ENCODE results near the gene CACNG1. TPM values are rescaled to one million over a fixed set of nuclear protein-coding genes. Genes with fewer than 3 reads are reported as not detected.
A peak's percentile ranks its signal among the peaks of the same experiment; 100 is the strongest.

CACNG1 gene
- polyA plus RNA-seq, 4 donors = 0.66 TPM; not detected in 3

- Histone ChIP-seq H3K27me3 (ENCODE audit: control insufficient read depth in 3 of 3, insufficient read depth in 3 of 3, low read length in 3 of 3) (no peaks in the 10 kb centered on the region), H3K4me3 (ENCODE audit: low read depth in 1 of 3, low read length in 3 of 3) (no peak overlapping the region), H3K9me3 (ENCODE audit: control insufficient read depth in 2 of 2, insufficient read depth in 1 of 2, low read depth in 1 of 2, low read length in 1 of 2) (peaks cover 0 to 15% of the 10 kb centered on the region in 2 donors), H3K4me1 (ENCODE audit: control insufficient read depth in 3 of 3, insufficient read depth in 2 of 3, low read depth in 1 of 3, low read length in 2 of 3) (peaks cover 0 to 2% (median 0%) of the 10 kb centered on the region in 3 donors), H3K36me3 (ENCODE audit: control insufficient read depth in 3 of 3, insufficient read depth in 2 of 3, low read depth in 1 of 3, low read length in 3 of 3) (peaks cover 0 to 2% (median 0%) of the 10 kb centered on the region in 3 donors), H3K27ac (ENCODE audit: low read depth in 1 of 3, low read length in 2 of 3) (no peak overlapping the region)
- DNase-seq (no peak), FAIRE-seq (no peak)
- 67 to 81% (median 80%) methylated on average over 4 of the region's 4 CpGs for WGBS, 3 donors
Measured at GRCh38 chr17:67051155-67051538, 6.8 kb downstream of the CACNG1 start.

DNA sequence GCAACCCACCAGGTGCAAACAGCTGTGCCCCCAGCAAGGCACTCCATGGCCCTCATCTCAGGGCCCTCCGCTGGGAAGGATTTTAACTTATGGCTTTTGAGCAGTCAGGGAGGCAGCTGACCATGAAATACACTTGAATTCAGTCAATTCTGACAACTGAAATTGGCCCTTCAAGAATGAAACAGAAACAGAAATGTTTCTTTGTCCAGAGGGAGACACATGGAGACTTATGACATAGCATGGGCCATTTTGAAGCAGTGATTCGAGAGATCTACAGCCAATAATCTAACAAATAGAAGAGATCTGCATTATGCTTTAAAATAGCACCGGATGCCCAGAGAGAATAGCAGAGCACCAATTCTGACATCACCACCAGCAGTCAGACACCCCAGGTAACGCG lies 7.5 kb downstream of the CACNG1 start:
- Histone ChIP-seq H3K27ac (ENCODE audit: low read depth in 1 of 3, low read length in 2 of 3) (no peak overlapping the region), H3K36me3 (ENCODE audit: control insufficient read depth in 3 of 3, insufficient read depth in 2 of 3, low read depth in 1 of 3, low read length in 3 of 3) (peaks cover 0 to 2% (median 0%) of the 10 kb centered on the region in 3 donors), H3K4me1 (ENCODE audit: control insufficient read depth in 3 of 3, insufficient read depth in 2 of 3, low read depth in 1 of 3, low read length in 2 of 3) (peaks cover 0 to 4% (median 0%) of the 10 kb centered on the region in 3 donors), H3K27me3 (ENCODE audit: control insufficient read depth in 3 of 3, insufficient read depth in 3 of 3, low read length in 3 of 3) (no peaks in the 10 kb centered on the region), H3K9me3 (ENCODE audit: control insufficient read depth in 2 of 2, insufficient read depth in 1 of 2, low read depth in 1 of 2, low read length in 1 of 2) (peaks cover 0 to 15% of the 10 kb centered on the region in 2 donors), H3K4me3 (ENCODE audit: low read depth in 1 of 3, low read length in 3 of 3) (no peak overlapping the region)
- FAIRE-seq = no peak
- DNase-seq = no peak
- 90 to 95% (median 92%) methylated on average over 5 of the region's 5 CpGs for WGBS, 3 donors

DNA sequence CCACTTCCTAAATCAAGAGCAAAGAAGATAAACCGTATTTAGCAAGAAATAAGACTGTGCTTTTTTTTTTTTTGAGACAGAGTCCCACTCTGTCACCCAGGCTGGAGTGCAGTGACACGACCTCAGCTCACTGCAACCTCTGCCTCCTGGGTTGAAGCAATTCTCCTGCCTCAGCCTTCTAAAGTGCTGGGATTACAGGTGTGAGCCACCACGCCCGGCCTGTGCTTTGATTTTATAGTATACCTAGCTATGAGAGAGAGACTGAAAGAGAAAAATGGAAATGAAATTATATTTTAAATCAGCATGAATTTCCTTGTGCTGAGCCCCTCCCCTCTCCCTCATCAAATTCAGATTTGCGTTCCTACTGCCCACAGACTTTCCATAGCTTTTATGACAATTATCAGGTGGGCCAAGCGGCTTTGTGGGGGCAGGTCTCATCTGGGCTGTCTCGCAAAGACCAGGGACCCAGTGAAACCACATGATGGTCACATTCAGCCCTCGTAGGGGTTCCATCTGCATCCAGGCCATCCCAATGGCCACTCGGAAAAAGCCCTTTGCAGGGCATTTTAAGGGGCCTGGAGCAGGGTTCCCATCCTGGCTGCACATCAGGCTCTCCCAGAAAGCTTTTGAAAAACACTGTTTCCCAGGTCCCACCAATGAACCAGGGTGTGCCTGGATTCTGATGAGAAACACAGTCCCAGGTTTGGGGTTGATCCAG lies 8.5 kb downstream of the CACNG1 start:
- H3K4me1 ChIP-seq (ENCODE audit: control insufficient read depth in 3 of 3, insufficient read depth in 2 of 3, low read depth in 1 of 3, low read length in 2 of 3) = peaks cover 0 to 4% (median 0%) of the 10 kb centered on the region in 3 donors
- no peak for FAIRE-seq
- no peak for DNase-seq
- H3K27me3 ChIP-seq (ENCODE audit: control insufficient read depth in 3 of 3, insufficient read depth in 3 of 3, low read length in 3 of 3) = no peaks in the 10 kb centered on the region
- 70 to 86% (median 74%) methylated on average over 9 of the region's 9 CpGs for WGBS, 3 donors
- H3K9me3 ChIP-seq (ENCODE audit: control insufficient read depth in 2 of 2, insufficient read depth in 1 of 2, low read depth in 1 of 2, low read length in 1 of 2) = peaks cover 0 to 8% of the 10 kb centered on the region in 2 donors
- peaks cover 0 to 2% (median 0%) of the 10 kb centered on the region in 3 donors for H3K36me3 ChIP-seq (ENCODE audit: control insufficient read depth in 3 of 3, insufficient read depth in 2 of 3, low read depth in 1 of 3, low read length in 3 of 3)
- H3K4me3 ChIP-seq (ENCODE audit: low read depth in 1 of 3, low read length in 3 of 3) = no peak overlapping the region
- H3K27ac ChIP-seq (ENCODE audit: low read depth in 1 of 3, low read length in 2 of 3) = no peak overlapping the region

DNA sequence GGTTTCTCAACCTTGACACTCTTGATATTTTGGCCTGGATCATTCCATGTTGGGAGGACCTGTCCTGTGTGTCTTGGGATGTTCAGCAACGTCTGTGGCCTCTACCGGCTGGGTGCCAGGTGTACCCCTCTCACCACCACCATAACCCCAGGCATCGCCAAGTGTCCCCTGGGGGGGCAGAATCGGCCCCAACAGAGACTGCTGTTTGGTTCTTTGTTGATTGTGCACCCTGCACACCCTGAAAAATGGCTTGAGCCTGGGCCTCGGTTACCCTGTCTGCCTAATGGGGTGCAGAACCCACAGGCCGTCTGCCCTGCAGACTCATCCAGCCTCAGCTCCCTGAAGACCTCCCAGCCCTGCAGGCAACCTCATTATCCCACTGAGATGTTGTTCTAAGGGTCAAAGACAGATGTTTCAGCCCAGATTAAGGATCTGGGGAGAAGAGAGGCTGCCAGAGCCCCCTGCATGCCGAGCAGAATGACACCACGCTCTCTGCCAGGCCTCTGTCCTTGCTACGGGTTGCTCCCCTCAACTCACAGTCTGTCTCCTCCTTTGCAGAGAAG lies 9.2 kb downstream of the CACNG1 start:
- FAIRE-seq = no peak
- Histone ChIP-seq H3K27ac (ENCODE audit: low read depth in 1 of 3, low read length in 2 of 3) (no peak overlapping the region), H3K4me1 (ENCODE audit: control insufficient read depth in 3 of 3, insufficient read depth in 2 of 3, low read depth in 1 of 3, low read length in 2 of 3) (peaks cover 0 to 4% (median 0%) of the 10 kb centered on the region in 3 donors), H3K9me3 (ENCODE audit: control insufficient read depth in 2 of 2, insufficient read depth in 1 of 2, low read depth in 1 of 2, low read length in 1 of 2) (peaks cover 0 to 4% of the 10 kb centered on the region in 2 donors), H3K36me3 (ENCODE audit: control insufficient read depth in 3 of 3, insufficient read depth in 2 of 3, low read depth in 1 of 3, low read length in 3 of 3) (peaks cover 0 to 2% (median 0%) of the 10 kb centered on the region in 3 donors), H3K27me3 (ENCODE audit: control insufficient read depth in 3 of 3, insufficient read depth in 3 of 3, low read length in 3 of 3) (no peaks in the 10 kb centered on the region), H3K4me3 (ENCODE audit: low read depth in 1 of 3, low read length in 3 of 3) (no peak overlapping the region)
- 88 to 95% (median 93%) methylated on average over 9 of the region's 9 CpGs for WGBS, 3 donors
- no peak for DNase-seq

GRCh38 chr17:67054011-67054591 lies 9.7 kb downstream of the CACNG1 start:
- Histone ChIP-seq H3K27me3 (ENCODE audit: control insufficient read depth in 3 of 3, insufficient read depth in 3 of 3, low read length in 3 of 3) (no peaks in the 10 kb centered on the region), H3K9me3 (ENCODE audit: control insufficient read depth in 2 of 2, insufficient read depth in 1 of 2, low read depth in 1 of 2, low read length in 1 of 2) (peaks cover 0 to 4% of the 10 kb centered on the region in 2 donors), H3K4me3 (ENCODE audit: low read depth in 1 of 3, low read length in 3 of 3) (no peak overlapping the region), H3K36me3 (ENCODE audit: control insufficient read depth in 3 of 3, insufficient read depth in 2 of 3, low read depth in 1 of 3, low read length in 3 of 3) (peaks cover 0 to 2% (median 0%) of the 10 kb centered on the region in 3 donors), H3K27ac (ENCODE audit: low read depth in 1 of 3, low read length in 2 of 3) (no peak overlapping the region), H3K4me1 (ENCODE audit: control insufficient read depth in 3 of 3, insufficient read depth in 2 of 3, low read depth in 1 of 3, low read length in 2 of 3) (peaks cover 0 to 4% (median 0%) of the 10 kb centered on the region in 3 donors)
- DNase-seq = no peak
- WGBS, 3 donors = 86 to 90% (median 88%) methylated on average over 19 of the region's 19 CpGs
- FAIRE-seq = no peak

GRCh38 chr17:67054608-67055007 lies 10.3 kb downstream of the CACNG1 start:
- Histone ChIP-seq H3K9me3 (ENCODE audit: control insufficient read depth in 2 of 2, insufficient read depth in 1 of 2, low read depth in 1 of 2, low read length in 1 of 2) (peaks cover 0 to under 1% of the 10 kb centered on the region in 2 donors), H3K27me3 (ENCODE audit: control insufficient read depth in 3 of 3, insufficient read depth in 3 of 3, low read length in 3 of 3) (no peaks in the 10 kb centered on the region), H3K27ac (ENCODE audit: low read depth in 1 of 3, low read length in 2 of 3) (no peak overlapping the region), H3K4me1 (ENCODE audit: control insufficient read depth in 3 of 3, insufficient read depth in 2 of 3, low read depth in 1 of 3, low read length in 2 of 3) (peaks cover 0 to 4% (median 0%) of the 10 kb centered on the region in 3 donors), H3K36me3 (ENCODE audit: control insufficient read depth in 3 of 3, insufficient read depth in 2 of 3, low read depth in 1 of 3, low read length in 3 of 3) (peaks cover 0 to 2% (median 0%) of the 10 kb centered on the region in 3 donors), H3K4me3 (ENCODE audit: low read depth in 1 of 3, low read length in 3 of 3) (no peak overlapping the region)
- DNase-seq (no peak), FAIRE-seq (no peak)
- 75 to 97% (median 79%) methylated on average over 4 to 5 of the region's 5 CpGs for WGBS, 3 donors

DNA sequence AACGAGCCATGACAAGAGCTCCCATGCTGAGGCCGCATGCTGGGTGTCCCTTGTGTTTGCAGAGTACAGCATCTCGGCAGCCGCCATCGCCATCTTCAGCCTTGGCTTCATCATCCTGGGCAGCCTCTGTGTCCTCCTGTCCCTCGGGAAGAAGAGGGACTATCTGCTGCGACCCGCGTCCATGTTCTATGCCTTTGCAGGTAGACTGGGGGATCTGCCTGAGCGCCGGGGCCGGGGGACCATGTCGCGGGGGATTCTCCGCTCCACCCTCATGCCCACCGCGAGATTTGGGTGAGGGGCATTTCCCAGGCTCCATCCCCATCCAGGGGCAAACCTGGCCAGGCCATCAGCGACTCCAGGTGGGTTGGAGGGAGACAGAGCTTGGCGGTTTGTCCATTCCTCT lies 10.7 kb downstream of the CACNG1 start:
- H3K27ac ChIP-seq (ENCODE audit: low read depth in 1 of 3, low read length in 2 of 3) = no peak overlapping the region
- FAIRE-seq = no peak
- H3K9me3 ChIP-seq (ENCODE audit: control insufficient read depth in 2 of 2, insufficient read depth in 1 of 2, low read depth in 1 of 2, low read length in 1 of 2) = no peaks in the 10 kb centered on the region
- no peaks in the 10 kb centered on the region for H3K36me3 ChIP-seq (ENCODE audit: control insufficient read depth in 3 of 3, insufficient read depth in 2 of 3, low read depth in 1 of 3, low read length in 3 of 3)
- peaks cover 0 to 4% (median 0%) of the 10 kb centered on the region in 3 donors for H3K4me1 ChIP-seq (ENCODE audit: control insufficient read depth in 3 of 3, insufficient read depth in 2 of 3, low read depth in 1 of 3, low read length in 2 of 3)
- WGBS, 3 donors = 94 to 97% (median 94%) methylated on average over 19 of the region's 19 CpGs
- no peak overlapping the region for H3K4me3 ChIP-seq (ENCODE audit: low read depth in 1 of 3, low read length in 3 of 3)
- DNase-seq = no peak
- no peaks in the 10 kb centered on the region for H3K27me3 ChIP-seq (ENCODE audit: control insufficient read depth in 3 of 3, insufficient read depth in 3 of 3, low read length in 3 of 3)

- H3K9me3 ChIP-seq (ENCODE audit: control insufficient read depth in 2 of 2, insufficient read depth in 1 of 2, low read depth in 1 of 2, low read length in 1 of 2) = peaks cover 0 to 4% of the 10 kb centered on the region in 2 donors
- no peaks in the 10 kb centered on the region for H3K36me3 ChIP-seq (ENCODE audit: control insufficient read depth in 3 of 3, insufficient read depth in 2 of 3, low read depth in 1 of 3, low read length in 3 of 3)
- H3K4me1 ChIP-seq (ENCODE audit: control insufficient read depth in 3 of 3, insufficient read depth in 2 of 3, low read depth in 1 of 3, low read length in 2 of 3) = peaks cover 0 to 4% (median 0%) of the 10 kb centered on the region in 3 donors
- no peak overlapping the region for H3K27ac ChIP-seq (ENCODE audit: low read depth in 1 of 3, low read length in 2 of 3)
- FAIRE-seq (no peak), DNase-seq (peak; percentile 26 to 55)
- no peaks in the 10 kb centered on the region for H3K27me3 ChIP-seq (ENCODE audit: control insufficient read depth in 3 of 3, insufficient read depth in 3 of 3, low read length in 3 of 3)
- H3K4me3 ChIP-seq (ENCODE audit: low read depth in 1 of 3, low read length in 3 of 3) = no peak overlapping the region
- 73 to 83% (median 77%) methylated on average over 29 of the region's 29 CpGs for WGBS, 3 donors
Measured at GRCh38 chr17:67055811-67056745, 11.7 kb downstream of the CACNG1 start.
